IMR-90 (cell line): ENCODE measurements around the gene HOMER3.

Experiments used
- POLR2A ChIP-seq: IDR thresholded peaks from 2 replicates; pipeline ENCODE4 v1.6.1; 2012; ENCODE audit warnings: mild to moderate bottlenecking, low read depth, low read length
- USF2 ChIP-seq: fragments of 150-350 bp; IDR thresholded peaks from 2 replicates; pipeline ENCODE4 v1.6.1; 2017; ENCODE audit warnings: mild to moderate bottlenecking, antibody characterized with exemption, low read length, low read depth

- TF ChIP-seq POLR2A (no peak), USF2 (no peak)
These were observed 7.3 kb upstream of the HOMER3 start for GRCh38 chr19:18948075-18948975.
